ENCODE measurements around the gene SLC2A9. TPM values are rescaled to one million over a fixed set of nuclear protein-coding genes. Genes with fewer than 3 reads are reported as not detected.
A peak's percentile ranks its signal among the peaks of the same experiment; 100 is the strongest.

Gene SLC2A9
- total RNA-seq, 1 experiment from 2014 or later: 3.5 TPM

DNA sequence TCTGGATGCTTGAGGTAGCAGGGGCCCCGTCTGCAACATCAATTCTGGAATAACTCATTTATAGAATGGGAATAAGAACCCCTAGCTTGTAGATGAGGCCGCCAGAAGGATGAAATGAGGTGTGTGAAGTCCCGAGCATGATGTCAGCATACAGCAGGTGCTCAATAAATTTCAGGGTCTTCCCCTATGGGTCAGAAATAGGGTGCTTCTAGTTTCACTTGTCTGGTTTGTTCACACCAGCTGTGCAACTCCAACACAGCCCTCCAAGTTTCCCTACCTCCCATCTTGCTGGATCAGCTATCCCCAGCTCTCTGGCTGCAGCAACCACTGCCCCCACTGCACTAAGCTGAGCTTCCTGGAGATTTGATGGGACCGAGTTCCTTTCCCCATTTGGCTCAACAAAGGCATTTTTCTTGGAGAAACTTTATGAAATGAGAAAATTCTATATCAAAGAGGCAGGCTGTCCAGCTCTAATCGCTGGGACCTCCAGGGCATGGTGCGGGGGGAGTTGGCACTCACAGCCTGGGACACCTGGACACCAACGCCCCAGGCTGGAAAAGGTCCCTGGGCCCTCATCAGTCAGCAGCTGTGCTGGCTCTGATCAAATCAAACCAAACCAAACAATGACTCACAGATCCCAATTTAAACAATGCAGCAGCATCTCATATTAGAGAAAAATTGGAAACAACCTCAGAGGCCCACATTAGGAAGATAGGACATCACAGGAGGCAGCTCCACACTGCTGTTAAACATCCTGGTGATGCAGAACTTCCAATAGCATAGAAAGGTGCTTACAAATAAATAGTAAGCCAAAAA, 13.3 kb downstream of the SLC2A9 start:
- TF ChIP-seq CTCF (IDR thresholded peaks at IDR 0.05) (no peak), TCF7L2 (IDR thresholded peaks at IDR 0.05; ENCODE audit: low read depth, low read length) (peak; percentile 94), REST (IDR thresholded peaks at IDR 0.05; ENCODE audit: insufficient read depth in 1 of 2, low read depth in 2 of 2, low read length in 1 of 2) (no peak), SIN3A (IDR thresholded peaks at IDR 0.05; ENCODE audit: borderline replicate concordance, insufficient read depth, low read depth, low read length) (no peak), POLR2AphosphoS5 (IDR thresholded peaks at IDR 0.05; ENCODE audit: low read depth, low read length) (peak; percentile 75)
- H3K9me3 ChIP-seq (ENCODE audit: control insufficient read depth, insufficient read depth, low read depth, low read length): no peaks in the 10 kb centered on the region
- in situ Hi-C loops (cut with HindIII; ENCODE audit: low pct_unique_long_range_greater_than_20kb, low sequenced_read_pairs): no loop called here
- H3K4me3 ChIP-seq (ENCODE audit: low read depth in 2 of 2, low read length in 2 of 2): peak overlapping the region in 1 of 2 experiments; percentile 49; a peak in 2 of 4 replicates
- no peak for DNase-seq (ENCODE audit: low read depth, low spot score)
- CTCF ChIA-PET: interaction anchor here (0.7 kb wide), 2 partner anchors 245 to 476 kb away, joined by 5 to 9 read pairs; no protein-coding TSS in a partner anchor
- no peaks in the 10 kb centered on the region for H3K36me3 ChIP-seq (ENCODE audit: control insufficient read depth, insufficient read depth, low read length)
- H3K27me3 ChIP-seq (ENCODE audit: control insufficient read depth, insufficient read depth, low read length): no peaks in the 10 kb centered on the region
- H3K4me1 ChIP-seq (ENCODE audit: control insufficient read depth, insufficient read depth, low read length): peaks cover 38% of the 10 kb centered on the region
- peak; percentile 69 for ATAC-seq
- intact Hi-C loops (cut with micrococcal nuclease; ENCODE audit: unreplicated experiment): loop anchor here (1.0 kb wide), 1 partner anchor 129 kb away; no protein-coding TSS in a partner anchor
- H3K27ac ChIP-seq (ENCODE audit: low read length): peak overlapping the region; percentile 85
- no TSS peak for BruUV-seq (replicated peaks)
- POLR2A ChIA-PET: no interaction called here

DNA sequence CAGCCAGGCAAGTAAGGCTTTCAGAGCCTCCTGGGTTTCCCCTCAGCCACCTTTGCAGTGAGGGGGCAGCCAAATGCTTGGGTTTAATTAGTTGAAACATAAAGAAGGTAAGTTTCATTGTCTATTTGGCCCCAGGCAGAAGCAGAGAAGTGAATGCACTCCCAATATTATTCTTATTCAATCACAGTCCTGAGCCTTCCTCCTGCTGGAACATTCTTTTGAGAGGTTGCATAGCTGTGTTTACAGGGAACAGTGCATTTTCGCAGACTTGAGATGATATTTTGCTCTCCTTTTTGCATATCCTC, 13.9 kb downstream of the SLC2A9 start:
- Histone ChIP-seq H3K36me3 (ENCODE audit: control insufficient read depth, insufficient read depth, low read length) (no peaks in the 10 kb centered on the region), H3K27me3 (ENCODE audit: control insufficient read depth, insufficient read depth, low read length) (no peaks in the 10 kb centered on the region), H3K4me3 (ENCODE audit: low read depth in 2 of 2, low read length in 2 of 2) (peak overlapping the region in 1 of 2 experiments; percentile 49; a peak in 2 of 4 replicates), H3K4me1 (ENCODE audit: control insufficient read depth, insufficient read depth, low read length) (peaks cover 37% of the 10 kb centered on the region), H3K9me3 (ENCODE audit: control insufficient read depth, insufficient read depth, low read depth, low read length) (no peaks in the 10 kb centered on the region), H3K27ac (ENCODE audit: low read length) (peak overlapping the region; percentile 85)
- intact Hi-C loops (cut with micrococcal nuclease; ENCODE audit: unreplicated experiment): no loop called here
- CTCF ChIA-PET: interaction anchor here (1.2 kb wide), 1 partner anchor 8 kb away, joined by 4 read pairs; no protein-coding TSS in a partner anchor
- no peak; the same call in 1 of the 2 replicates for ATAC-seq
- in situ Hi-C loops (cut with HindIII; ENCODE audit: low pct_unique_long_range_greater_than_20kb, low sequenced_read_pairs): no loop called here
- no peak for DNase-seq (ENCODE audit: low read depth, low spot score)
- no TSS peak for BruUV-seq (replicated peaks)
- no peak for TF ChIP-seq POLR2AphosphoS5 (IDR thresholded peaks at IDR 0.05; ENCODE audit: low read depth, low read length)
- TF ChIP-seq TCF7L2 (IDR thresholded peaks at IDR 0.05; ENCODE audit: low read depth, low read length): no peak
- TF ChIP-seq REST (IDR thresholded peaks at IDR 0.05; ENCODE audit: insufficient read depth in 1 of 2, low read depth in 2 of 2, low read length in 1 of 2): no peak
- TF ChIP-seq SIN3A (IDR thresholded peaks at IDR 0.05; ENCODE audit: borderline replicate concordance, insufficient read depth, low read depth, low read length): no peak
- TF ChIP-seq CTCF (IDR thresholded peaks at IDR 0.05): no peak
- POLR2A ChIA-PET: no interaction called here

Measured in Panc1 (cell line).